CD4-positive, alpha-beta memory T cell (primary cell): ENCODE results near the gene TMEM38B. TPM values are rescaled to one million over a fixed set of nuclear protein-coding genes. Genes with fewer than 3 reads are reported as not detected.
"Not testable (repeated sequence)": the region's sequence is repeated elsewhere in the genome, so short reads cannot be mapped to it uniquely, and the experiment has no call there.

ENCODE experiments used
- CTCF ChIA-PET: fragments of 350-600 bp; sonication (Branson Sonifier 250); formaldehyde crosslinking; loops from one replicate; lab custom pipeline; 2021; ENCODE audit warnings: inconsistent platforms; ENCODE audit not compliant: partially characterized antibody; lab: Charles Lee
- POLR2A ChIA-PET: fragments of 350-600 bp; sonication (Branson Sonifier 250); formaldehyde crosslinking; loops from one replicate; lab custom pipeline; 2021; ENCODE audit not compliant: partially characterized antibody; lab: Charles Lee
- DNase-seq, 5 donors: peaks; one replicate each; pipeline versions ENCODE4 v3.0.0 to v3.0.0-alpha.2; 2020 to 2022; ENCODE audit warnings: mixed read lengths in 1 of 5
- H3K27ac ChIP-seq: one replicate; pipeline ENCODE4 v1.7.0; 2013; ENCODE audit warnings: low read depth, low read length
- H3K27me3 ChIP-seq: 2 replicates; pipeline ENCODE4 v1.7.0; 2013; ENCODE audit warnings: mild to moderate bottlenecking, low read length, moderate library complexity; ENCODE audit not compliant: insufficient read depth
- H3K36me3 ChIP-seq: 2 replicates; pipeline ENCODE4 v1.7.0; 2013; ENCODE audit warnings: mild to moderate bottlenecking, low read length, moderate library complexity; ENCODE audit not compliant: insufficient read depth
- H3K4me1 ChIP-seq: 2 replicates; pipeline ENCODE4 v1.7.0; 2013; ENCODE audit warnings: mild to moderate bottlenecking, low read length, moderate library complexity; ENCODE audit not compliant: insufficient read depth
- H3K4me3 ChIP-seq, 2 donors: one replicate each; pipeline ENCODE4 v1.7.0; 2013; ENCODE audit warnings: low read length in 2 of 2, mild to moderate bottlenecking in 1 of 2
- H3K9me3 ChIP-seq, 2 donors: one replicate each; pipeline ENCODE4 v1.7.0; 2013; ENCODE audit warnings: low read length in 2 of 2, control low read depth in 1 of 2; ENCODE audit not compliant: control insufficient read depth in 1 of 2
- H3K27ac Mint-ChIP-seq, 7 donors: one replicate each; pipeline ENCODE4 v1.8.0; 2020 to 2021; ENCODE audit warnings: mixed read lengths in 7 of 7, mild to moderate bottlenecking in 6 of 7, inconsistent platforms in 3 of 7, moderate library complexity in 3 of 7
- H3K27me3 Mint-ChIP-seq, 2 donors: one replicate each; pipeline ENCODE4 v1.8.0; 2020 to 2021; ENCODE audit warnings: mixed read lengths in 2 of 2
- H3K36me3 Mint-ChIP-seq, 2 donors: one replicate each; pipeline ENCODE4 v1.8.0; 2020 to 2021; ENCODE audit warnings: mixed read lengths in 2 of 2, inconsistent platforms in 1 of 2, mild to moderate bottlenecking in 1 of 2
- H3K4me1 Mint-ChIP-seq, 4 donors: one replicate each; pipeline ENCODE4 v1.8.0; 2020 to 2021; ENCODE audit warnings: mixed read lengths in 4 of 4, mild to moderate bottlenecking in 1 of 4
- H3K4me3 Mint-ChIP-seq, 8 donors: one replicate each; pipeline ENCODE4 v1.8.0; 2020 to 2021; ENCODE audit warnings: mixed read lengths in 8 of 8, mild to moderate bottlenecking in 7 of 8, moderate library complexity in 6 of 8, inconsistent platforms in 3 of 8
- H3K9me3 Mint-ChIP-seq, 8 donors: one replicate each; pipeline ENCODE4 v1.8.0; 2020 to 2021; ENCODE audit warnings: mixed read lengths in 8 of 8, mild to moderate bottlenecking in 5 of 8, inconsistent platforms in 3 of 8, moderate library complexity in 1 of 8
- intact Hi-C: fragments of 100-400 bp; cut with micrococcal nuclease; formaldehyde crosslinking; loops from one replicate; pipeline ENCODE4 v1.15.1; 2023
- polyA plus RNA-seq, 2 donors: library from polyadenylated mRNA; unstranded; fragments of 300-500 nt; fragmentation: Illumina TruSeq; gene quantifications; one replicate each; pipeline ENCODE4 v1.2.3, GENCODE V29; 2021
- total RNA-seq, 2 experiments: library from RNA; stranded (reverse); gene quantifications; one replicate each; pipeline ENCODE4 v1.2.3, GENCODE V29; 2021

The TMEM38B gene
- total and polyA plus RNA-seq, 4 experiments from 2014 or later: 13.4 to 23.3 (median 17.3) TPM

DNA sequence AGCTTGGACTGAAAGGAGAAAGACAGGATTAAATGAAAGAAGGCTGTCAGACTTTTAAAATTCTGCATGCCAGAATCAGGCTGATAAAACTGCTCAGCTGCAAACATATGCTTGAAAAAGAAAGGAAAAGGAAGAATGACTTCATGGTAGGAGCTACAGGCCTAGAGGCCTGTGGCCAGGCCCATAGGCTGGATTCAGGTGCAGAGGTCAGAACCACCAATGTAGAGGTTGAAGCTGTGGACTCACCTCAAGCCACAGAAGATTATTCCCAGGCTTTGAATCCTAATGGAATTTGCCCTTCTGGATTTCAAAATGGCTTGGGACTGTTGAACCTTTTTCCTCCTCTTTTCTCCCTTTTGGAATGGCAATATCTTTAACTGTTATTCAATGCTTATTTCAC is 47.7 kb downstream of the TMEM38B start:
- Mint-ChIP-seq H3K27ac (no peak overlapping the region), H3K27me3 (no peaks in the 10 kb centered on the region), H3K36me3 (peaks cover 24 to 49% of the 10 kb centered on the region in 2 donors), H3K4me3 (no peak overlapping the region), H3K4me1 (no peaks in the 10 kb centered on the region), H3K9me3 (peaks cover 0 to 6% (median 0%) of the 10 kb centered on the region in 8 donors)
- H3K27ac ChIP-seq: no peak overlapping the region
- intact Hi-C loops: no loop called here
- POLR2A ChIA-PET: no interaction called here
- DNase-seq: no peak
- H3K4me3 ChIP-seq: no peak overlapping the region
- no peaks in the 10 kb centered on the region for H3K9me3 ChIP-seq
- no peaks in the 10 kb centered on the region for H3K36me3 ChIP-seq
- no peaks in the 10 kb centered on the region for H3K27me3 ChIP-seq
- no peaks in the 10 kb centered on the region for H3K4me1 ChIP-seq
- CTCF ChIA-PET: no interaction called here

DNA sequence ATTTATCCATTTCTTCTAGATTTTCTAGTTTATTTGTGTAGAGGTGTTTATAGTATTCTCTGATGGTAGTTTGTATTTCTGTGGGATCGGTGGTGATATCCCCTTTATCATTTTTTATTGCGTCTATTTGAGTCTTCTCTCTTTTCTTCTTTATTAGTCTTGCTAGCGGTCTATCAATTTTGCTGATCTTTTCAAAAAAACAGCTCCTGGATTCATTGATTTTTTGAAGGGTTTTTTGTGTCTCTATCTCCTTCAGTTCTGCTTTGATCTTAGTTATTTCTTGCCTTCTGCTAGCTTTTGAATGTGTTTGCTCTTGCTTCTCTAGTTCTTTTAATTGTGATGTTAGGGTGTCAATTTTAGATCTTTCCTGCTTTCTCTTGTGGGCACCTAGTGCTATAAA is 53.0 kb downstream of the TMEM38B start:
- Mint-ChIP-seq H3K36me3 (peaks cover 41 to 48% of the 10 kb centered on the region in 2 donors), H3K9me3 (peaks cover 0 to 33% (median 20%) of the 10 kb centered on the region in 8 donors)
- POLR2A ChIA-PET, H3K27ac ChIP-seq, H3K27ac Mint-ChIP-seq, H3K4me1 Mint-ChIP-seq, H3K9me3 ChIP-seq, DNase-seq, H3K4me3 ChIP-seq, H3K4me3 Mint-ChIP-seq, intact Hi-C loops, H3K36me3 ChIP-seq, H3K4me1 ChIP-seq, CTCF ChIA-PET, H3K27me3 Mint-ChIP-seq, H3K27me3 ChIP-seq: not testable (repeated sequence)

DNA sequence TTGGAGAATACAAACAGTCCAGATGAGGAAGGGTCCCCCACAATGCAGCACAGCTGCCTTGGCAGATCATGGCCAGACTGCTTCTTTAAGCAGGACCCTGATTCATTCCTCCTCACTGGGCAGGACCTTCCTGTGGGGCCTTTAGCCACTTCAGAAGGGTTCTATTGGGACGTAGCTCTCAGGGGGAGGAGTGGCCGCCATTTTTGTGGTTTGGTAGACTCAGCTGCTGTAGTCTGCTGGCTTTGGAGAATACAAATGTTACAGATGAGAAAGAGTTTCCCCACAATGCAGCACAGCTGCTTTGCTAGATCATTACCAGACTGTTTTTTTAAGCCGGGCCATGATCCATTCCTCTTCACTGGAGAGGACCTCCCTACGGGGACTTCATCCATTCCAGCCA is 57.4 kb downstream of the TMEM38B start:
- Histone ChIP-seq H3K4me1 (no peaks in the 10 kb centered on the region), H3K27ac (no peak overlapping the region), H3K4me3 (no peak overlapping the region), H3K36me3 (no peaks in the 10 kb centered on the region), H3K9me3 (no peaks in the 10 kb centered on the region), H3K27me3 (no peaks in the 10 kb centered on the region)
- no peaks in the 10 kb centered on the region for H3K27me3 Mint-ChIP-seq
- no peaks in the 10 kb centered on the region for H3K4me1 Mint-ChIP-seq
- DNase-seq: no peak
- ChIA-PET POLR2A (no interaction called here), CTCF (no interaction called here)
- H3K9me3 Mint-ChIP-seq: peaks cover 0 to 65% (median 55%) of the 10 kb centered on the region in 8 donors
- intact Hi-C loops: no loop called here
- no peak overlapping the region for H3K4me3 Mint-ChIP-seq
- peaks cover 60 to 69% of the 10 kb centered on the region in 2 donors for H3K36me3 Mint-ChIP-seq
- H3K27ac Mint-ChIP-seq: no peak overlapping the region

DNA sequence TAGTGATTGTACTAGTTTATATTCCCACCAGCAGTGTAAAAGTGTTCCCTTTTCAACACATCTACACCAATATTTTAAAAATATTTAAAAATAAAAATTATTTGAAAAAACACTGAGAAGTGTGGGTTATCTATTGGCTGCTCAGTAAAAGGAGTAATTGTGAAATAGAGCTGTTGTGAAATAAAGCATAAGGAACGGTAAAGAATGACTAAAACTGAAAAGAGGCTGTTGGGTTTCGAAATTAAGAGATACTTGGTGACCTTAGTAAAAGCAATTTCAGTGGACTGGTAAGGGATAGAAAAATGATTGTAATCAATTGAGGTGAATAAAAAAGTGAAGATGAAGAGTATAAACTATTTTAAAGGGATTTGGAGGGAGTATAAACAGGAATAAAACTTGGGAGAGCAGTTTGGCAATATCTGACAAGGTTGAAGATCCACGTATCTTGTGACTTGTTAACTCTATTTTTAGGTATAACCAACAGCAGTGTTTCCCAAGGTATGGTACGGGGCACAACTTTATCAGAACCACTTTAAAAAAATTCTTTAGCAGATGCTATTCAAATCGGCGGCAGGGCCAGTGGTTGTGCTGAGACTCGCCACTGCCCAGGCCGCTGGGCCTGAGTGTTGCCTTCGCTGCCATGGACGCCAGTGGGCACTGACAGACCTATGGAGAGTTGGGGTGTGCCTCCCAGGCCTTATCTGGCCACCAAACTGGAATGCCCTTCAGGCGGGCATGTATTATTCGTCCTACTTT is 63.3 kb downstream of the TMEM38B start:
- Histone ChIP-seq H3K9me3 (no peaks in the 10 kb centered on the region), H3K27ac (no peak overlapping the region), H3K36me3 (no peaks in the 10 kb centered on the region), H3K27me3 (no peaks in the 10 kb centered on the region), H3K4me3 (no peak overlapping the region), H3K4me1 (no peaks in the 10 kb centered on the region)
- DNase-seq: no peak
- Mint-ChIP-seq H3K27ac (no peak overlapping the region), H3K4me3 (no peak overlapping the region), H3K9me3 (peaks cover 3 to 76% (median 54%) of the 10 kb centered on the region in 8 donors), H3K4me1 (no peaks in the 10 kb centered on the region), H3K27me3 (no peaks in the 10 kb centered on the region), H3K36me3 (peaks cover 37% of the 10 kb centered on the region in 2 donors)
- CTCF ChIA-PET: no interaction called here
- POLR2A ChIA-PET: no interaction called here
- intact Hi-C loops: no loop called here

DNA sequence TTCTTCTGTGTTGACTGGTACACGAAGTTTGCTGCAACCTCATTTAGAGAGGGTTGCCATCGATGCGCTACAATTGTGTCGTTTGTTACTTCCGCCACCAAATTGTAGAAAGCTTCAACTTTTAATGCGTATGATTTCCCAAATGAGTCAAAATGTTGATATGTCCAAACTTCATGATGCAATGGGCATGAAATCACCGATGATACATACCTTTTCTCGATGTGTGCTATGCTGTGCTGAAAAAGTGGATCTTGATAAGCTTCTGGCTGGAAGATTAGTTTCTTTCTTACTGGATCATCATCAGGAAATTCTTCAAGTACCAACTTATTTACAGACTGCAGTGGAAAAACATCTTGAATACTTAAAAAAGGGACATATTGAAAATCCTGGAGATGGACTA is 65.7 kb downstream of the TMEM38B start:
- intact Hi-C loops: no loop called here
- no peak overlapping the region for H3K4me3 Mint-ChIP-seq
- DNase-seq: no peak
- ChIA-PET CTCF (no interaction called here), POLR2A (no interaction called here)
- H3K36me3 ChIP-seq: no peaks in the 10 kb centered on the region
- no peaks in the 10 kb centered on the region for H3K27me3 Mint-ChIP-seq
- no peak overlapping the region for H3K27ac Mint-ChIP-seq
- no peaks in the 10 kb centered on the region for H3K27me3 ChIP-seq
- H3K4me3 ChIP-seq: no peak overlapping the region
- peaks cover 16 to 20% of the 10 kb centered on the region in 2 donors for H3K36me3 Mint-ChIP-seq
- H3K4me1 Mint-ChIP-seq: no peaks in the 10 kb centered on the region
- no peaks in the 10 kb centered on the region for H3K4me1 ChIP-seq
- H3K27ac ChIP-seq: no peak overlapping the region
- H3K9me3 ChIP-seq: no peaks in the 10 kb centered on the region
- H3K9me3 Mint-ChIP-seq: peaks cover 3 to 53% (median 32%) of the 10 kb centered on the region in 8 donors

DNA sequence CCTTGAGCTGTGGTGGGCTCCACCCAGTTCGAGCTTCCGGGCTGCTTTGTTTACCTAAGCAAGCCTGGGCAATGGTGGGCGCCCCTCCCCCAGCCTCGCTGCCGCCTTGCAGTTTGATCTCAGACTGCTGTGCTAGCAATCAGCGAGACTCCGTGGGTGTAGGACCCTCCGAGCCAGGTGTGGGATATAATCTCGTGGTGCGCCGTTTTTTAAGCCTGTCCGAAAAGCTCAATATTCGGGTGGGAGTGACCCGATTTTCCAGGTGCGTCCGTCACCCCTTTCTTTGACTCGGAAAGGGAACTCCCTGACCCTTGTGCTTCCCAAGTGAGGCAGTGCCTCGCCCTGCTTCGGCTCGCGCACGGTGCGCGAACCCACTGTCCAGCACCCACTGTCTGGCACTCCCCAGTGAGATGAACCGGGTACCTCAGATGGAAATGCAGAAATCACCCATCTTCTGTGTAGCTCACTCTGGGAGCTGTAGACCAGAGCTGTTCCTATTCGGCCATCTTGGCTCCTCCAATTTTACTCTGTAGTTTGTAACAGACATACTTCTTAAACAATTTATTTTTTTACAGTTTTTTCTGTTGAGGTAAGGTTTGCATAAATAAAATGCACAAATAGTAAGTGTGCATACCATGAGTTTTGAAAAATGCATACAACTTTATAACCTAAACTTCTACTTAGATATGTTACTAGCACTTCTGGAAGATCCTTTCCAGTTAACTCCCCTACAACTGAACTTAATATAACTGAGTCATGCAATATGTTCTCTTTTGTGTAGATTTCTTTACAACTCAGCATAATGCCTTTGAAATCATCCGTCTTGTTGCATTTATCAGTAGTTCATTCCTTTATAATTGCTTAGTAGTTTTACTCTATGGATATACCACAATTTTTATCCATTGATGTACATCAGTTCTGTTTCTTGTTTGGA is 88.5 kb downstream of the TMEM38B start:
- H3K36me3 Mint-ChIP-seq: peaks cover 17 to 41% of the 10 kb centered on the region in 2 donors
- POLR2A ChIA-PET, H3K9me3 ChIP-seq, intact Hi-C loops, H3K36me3 ChIP-seq, H3K27me3 ChIP-seq, H3K4me1 Mint-ChIP-seq, H3K4me3 Mint-ChIP-seq, H3K27ac ChIP-seq, H3K4me3 ChIP-seq, H3K4me1 ChIP-seq, H3K27me3 Mint-ChIP-seq, CTCF ChIA-PET, H3K27ac Mint-ChIP-seq, DNase-seq: not testable (repeated sequence)
- H3K9me3 Mint-ChIP-seq: peaks cover 2 to 50% (median 39%) of the 10 kb centered on the region in 8 donors

DNA sequence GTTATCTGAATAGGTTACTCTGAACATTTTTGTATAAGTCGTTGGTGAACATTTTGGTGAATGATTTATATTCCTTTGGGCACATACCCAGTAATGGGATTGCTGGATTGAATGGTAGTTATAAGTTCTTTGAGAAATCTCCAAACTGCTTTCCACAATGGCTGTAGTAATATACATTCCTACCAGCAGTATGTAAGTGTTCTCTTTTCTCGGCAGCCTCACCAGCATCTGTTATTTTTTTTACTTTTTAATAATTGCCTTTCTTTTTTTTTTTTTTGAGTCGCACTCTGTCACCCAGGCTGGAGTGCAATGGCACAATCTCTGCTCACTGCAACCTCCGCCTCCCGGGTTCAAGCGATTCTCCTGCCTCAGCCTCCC is 89.1 kb downstream of the TMEM38B start:
- H3K36me3 Mint-ChIP-seq: peaks cover 23 to 47% of the 10 kb centered on the region in 2 donors
- H3K27me3 Mint-ChIP-seq, H3K4me3 Mint-ChIP-seq, H3K4me1 ChIP-seq, H3K4me1 Mint-ChIP-seq, H3K27ac Mint-ChIP-seq, DNase-seq, H3K9me3 ChIP-seq, H3K27me3 ChIP-seq, H3K27ac ChIP-seq, H3K4me3 ChIP-seq, CTCF ChIA-PET, POLR2A ChIA-PET, intact Hi-C loops, H3K36me3 ChIP-seq: not testable (repeated sequence)
- H3K9me3 Mint-ChIP-seq: peaks cover 2 to 56% (median 45%) of the 10 kb centered on the region in 8 donors
